ENCODE data around the gene DDR1. TPM values are rescaled to one million over a fixed set of nuclear protein-coding genes. Genes with fewer than 3 reads are reported as not detected.

The DDR1 gene
- total RNA-seq, 4 donors from 2014 or later: 131 to 261 (median 140) TPM

DNA sequence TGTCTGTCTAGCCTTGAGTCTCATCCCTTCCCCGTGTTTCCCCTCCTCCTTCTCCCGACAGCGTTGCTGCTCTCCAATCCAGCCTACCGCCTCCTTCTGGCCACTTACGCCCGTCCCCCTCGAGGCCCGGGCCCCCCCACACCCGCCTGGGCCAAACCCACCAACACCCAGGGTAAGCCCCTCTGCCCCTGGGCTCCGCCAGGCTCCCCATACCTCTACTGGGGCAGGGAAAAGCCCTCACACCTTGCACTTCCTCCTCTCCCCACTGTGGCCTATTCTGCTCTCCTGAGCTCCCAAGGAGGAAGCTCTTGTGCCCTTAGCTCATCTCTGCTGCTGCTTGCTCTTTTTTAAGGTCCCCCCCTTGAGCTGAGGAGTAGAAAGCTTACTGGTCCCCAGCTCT lies 11.0 kb downstream of the DDR1 start:
- TF ChIP-seq CTCF (IDR thresholded peaks at IDR 0.05) (no peak), POLR2A (IDR thresholded peaks at IDR 0.05) (no peak)
- Histone ChIP-seq H3K27me3 (no peaks in the 10 kb centered on the region), H3K27ac (no peak overlapping the region), H3K4me3 (no peak overlapping the region), H3K9me3 (no peaks in the 10 kb centered on the region), H3K4me1 (peaks cover 4 to 9% (median 5%) of the 10 kb centered on the region in 3 donors), H3K36me3 (peaks cover 59 to 100% (median 71%) of the 10 kb centered on the region in 3 donors)
- intact Hi-C loops (cut with DNase I): no loop called here
- no peak for DNase-seq
- WGBS, 2 donors: 66 to 74% methylated on average over 10 of the region's 10 CpGs

DNA sequence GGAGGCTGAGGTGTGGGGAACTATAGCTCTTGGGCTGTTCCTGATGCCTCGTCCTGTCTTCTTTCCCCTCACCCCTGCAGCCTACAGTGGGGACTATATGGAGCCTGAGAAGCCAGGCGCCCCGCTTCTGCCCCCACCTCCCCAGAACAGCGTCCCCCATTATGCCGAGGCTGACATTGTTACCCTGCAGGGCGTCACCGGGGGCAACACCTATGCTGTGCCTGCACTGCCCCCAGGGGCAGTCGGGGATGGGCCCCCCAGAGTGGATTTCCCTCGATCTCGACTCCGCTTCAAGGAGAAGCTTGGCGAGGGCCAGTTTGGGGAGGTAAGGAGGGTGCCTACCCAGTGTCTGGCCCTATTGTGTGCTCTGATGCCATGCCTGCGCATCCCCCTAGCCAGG lies 12.2 kb downstream of the DDR1 start:
- H3K4me1 ChIP-seq: no peaks in the 10 kb centered on the region
- TF ChIP-seq CTCF (IDR thresholded peaks at IDR 0.05): no peak
- TF ChIP-seq POLR2A (IDR thresholded peaks at IDR 0.05): no peak
- no peak overlapping the region for H3K4me3 ChIP-seq
- H3K9me3 ChIP-seq: no peaks in the 10 kb centered on the region
- peaks cover 50 to 90% (median 64%) of the 10 kb centered on the region in 3 donors for H3K36me3 ChIP-seq
- no peak for DNase-seq
- 92% methylated on average over 2 to 5 of the region's 13 CpGs for WGBS, 2 donors
- intact Hi-C loops (cut with DNase I): no loop called here
- no peaks in the 10 kb centered on the region for H3K27me3 ChIP-seq
- no peak overlapping the region for H3K27ac ChIP-seq

- no peak overlapping the region for H3K27ac ChIP-seq
- H3K9me3 ChIP-seq: no peaks in the 10 kb centered on the region
- H3K4me3 ChIP-seq: no peak overlapping the region
- H3K27me3 ChIP-seq: no peaks in the 10 kb centered on the region
- peaks cover 0 to 9% (median 0%) of the 10 kb centered on the region in 3 donors for H3K4me1 ChIP-seq
- intact Hi-C loops (cut with DNase I): no loop called here
- no peak for DNase-seq
- WGBS, 2 donors: 50 to 86% methylated on average over 2 to 15 of the region's 16 CpGs
- peaks cover 42 to 76% (median 54%) of the 10 kb centered on the region in 3 donors for H3K36me3 ChIP-seq
- TF ChIP-seq CTCF (IDR thresholded peaks at IDR 0.05) (no peak), POLR2A (IDR thresholded peaks at IDR 0.05) (no peak)
Observed at GRCh38 chr6:30897882-30898281, 13.6 kb downstream of the DDR1 start.

GRCh38 chr6:30898750-30899360 lies 14.5 kb downstream of the DDR1 start:
- Histone ChIP-seq H3K9me3 (no peaks in the 10 kb centered on the region), H3K4me3 (no peak overlapping the region), H3K4me1 (peaks cover 0 to 11% (median 0%) of the 10 kb centered on the region in 3 donors), H3K36me3 (peaks cover 35 to 66% (median 44%) of the 10 kb centered on the region in 3 donors), H3K27ac (no peak overlapping the region), H3K27me3 (no peaks in the 10 kb centered on the region)
- TF ChIP-seq CTCF (IDR thresholded peaks at IDR 0.05) (no peak), POLR2A (IDR thresholded peaks at IDR 0.05) (no peak)
- no peak for DNase-seq
- 70 to 81% methylated on average over 11 to 20 of the region's 23 CpGs for WGBS, 2 donors
- intact Hi-C loops (cut with DNase I): no loop called here

DNA sequence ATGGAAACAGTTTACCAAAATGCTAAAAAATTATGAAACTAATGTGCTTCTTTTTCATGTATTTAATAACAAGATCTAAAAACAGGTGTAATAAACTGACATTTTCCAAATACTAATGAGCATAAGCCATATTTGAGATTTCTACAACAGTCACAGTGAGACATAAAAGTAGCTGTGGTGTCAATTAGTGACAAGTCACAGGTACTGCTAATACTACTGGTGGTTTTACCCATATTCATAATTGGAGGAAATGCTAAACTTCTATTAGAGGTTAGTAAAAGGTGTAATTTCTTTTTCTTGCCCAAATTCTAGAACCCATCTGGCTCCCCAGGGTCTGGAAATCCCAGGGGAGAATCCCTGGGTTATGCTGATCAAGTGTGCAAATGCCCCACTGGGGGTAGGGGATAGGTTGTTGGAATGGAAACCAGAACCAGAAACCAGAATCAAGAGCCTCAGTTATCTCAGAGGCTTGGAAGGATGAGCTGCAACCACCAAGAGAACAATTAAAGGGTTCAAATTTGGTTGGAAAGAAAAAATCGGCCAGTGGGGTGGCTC lies 16.6 kb downstream of the DDR1 start:
- no peak for DNase-seq
- intact Hi-C loops (cut with DNase I): no loop called here
- WGBS, 2 donors: 50 to 69% methylated on average over 1 of the region's 1 CpG
- Histone ChIP-seq H3K4me1 (peaks cover 0 to 11% (median 0%) of the 10 kb centered on the region in 3 donors), H3K4me3 (no peak overlapping the region), H3K36me3 (peaks cover 26 to 46% (median 29%) of the 10 kb centered on the region in 3 donors), H3K27ac (no peak overlapping the region), H3K27me3 (no peaks in the 10 kb centered on the region), H3K9me3 (no peaks in the 10 kb centered on the region)
- TF ChIP-seq POLR2A (IDR thresholded peaks at IDR 0.05) (no peak), CTCF (IDR thresholded peaks at IDR 0.05) (no peak)
